IMR-90 (cell line): ENCODE measurements around the gene TBC1D24. TPM values are rescaled to one million over a fixed set of nuclear protein-coding genes. Genes with fewer than 3 reads are reported as not detected.

ENCODE experiments used
- ATAC-seq: fragments of 200-7000 bp; cut with Tn5 transposase; 2 replicates; pipeline ENCODE4 v1.9.1; 2020; ENCODE audit warnings: low read depth, mild to moderate bottlenecking, moderate library complexity
- BruUV-seq: library from RNA; stranded (reverse); fragments of 400-500 nt; replicated peaks from 2 replicates; lab custom pipeline; 2021; lab: Mats Ljungman, UMichigan
- CTCF ChIA-PET: fragments of 300-600 bp; formaldehyde crosslinking; extraction: SDS; loops from one replicate; lab custom pipeline; 2021; ENCODE audit warnings: antibody characterized with exemption; lab: Yijun Ruan, JAX
- POLR2A ChIA-PET: fragments of 300-600 bp; sonication (Branson Sonifier 250); formaldehyde crosslinking; loops from one replicate; lab custom pipeline; 2022; ENCODE audit warnings: antibody characterized with exemption; ENCODE audit not compliant: unreplicated experiment; lab: Charles Lee
- DNase-seq: peaks from one replicate; pipeline ENCODE4 v3.0.0; 2013
- H2AFZ ChIP-seq: replicated peaks from 2 replicates; pipeline ENCODE3; 2013; ENCODE audit warnings: low read length, mild to moderate bottlenecking; ENCODE audit not compliant: poor library complexity
- H2AK5ac ChIP-seq: 2 replicates; pipeline ENCODE4 v1.6.1; 2013; ENCODE audit warnings: low read depth, low read length, inconsistent platforms
- H2AK9ac ChIP-seq: replicated peaks from 2 replicates; pipeline ENCODE3; 2013; ENCODE audit warnings: mild to moderate bottlenecking, low read depth, low read length, moderate library complexity; ENCODE audit not compliant: poor library complexity
- H2BK120ac ChIP-seq: 2 replicates; pipeline ENCODE4 v1.6.1; 2013; ENCODE audit warnings: low read depth, low read length, inconsistent platforms
- H2BK15ac ChIP-seq: 3 replicates; pipeline ENCODE4 v1.6.1; 2013; ENCODE audit warnings: low read depth, low read length, inconsistent platforms
- H2BK20ac ChIP-seq: 2 replicates; pipeline ENCODE4 v1.6.1; 2013; ENCODE audit warnings: low read depth, mild to moderate bottlenecking, inconsistent platforms, low read length, moderate library complexity
- H2BK5ac ChIP-seq: 2 replicates; pipeline ENCODE4 v1.6.1; 2013; ENCODE audit warnings: mild to moderate bottlenecking, low read depth, low read length, inconsistent platforms; ENCODE audit not compliant: poor library complexity, severe bottlenecking
- H3K14ac ChIP-seq: replicated peaks from 2 replicates; pipeline ENCODE4 v1.6.1; 2013; ENCODE audit warnings: low read depth, low read length, inconsistent platforms
- H3K18ac ChIP-seq: 2 replicates; pipeline ENCODE4 v1.6.1; 2013; ENCODE audit warnings: low read depth, low read length, control low read depth
- H3K23ac ChIP-seq: 2 replicates; pipeline ENCODE4 v1.6.1; 2013; ENCODE audit warnings: low read depth, low read length, inconsistent platforms
- H3K27ac ChIP-seq: 2 replicates; pipeline ENCODE4 v1.5.1; 2013; ENCODE audit warnings: mild to moderate bottlenecking, control low read depth, low read length; ENCODE audit not compliant: insufficient read depth
- H3K27me3 ChIP-seq: 2 replicates; pipeline ENCODE4 v1.6.1; 2013; ENCODE audit warnings: low read length; ENCODE audit not compliant: control insufficient read depth, insufficient read depth
- H3K36me3 ChIP-seq: 2 replicates; pipeline ENCODE4 v1.6.1; 2013; ENCODE audit warnings: low read length, mixed read lengths; ENCODE audit not compliant: control insufficient read depth, insufficient read depth
- H3K4ac ChIP-seq: 2 replicates; pipeline ENCODE4 v1.6.1; 2013; ENCODE audit warnings: low read depth, low read length, inconsistent platforms
- H3K4me1 ChIP-seq: 2 replicates; pipeline ENCODE4 v1.6.1; 2013; ENCODE audit warnings: low read length, mixed read lengths; ENCODE audit not compliant: control insufficient read depth, insufficient read depth
- H3K4me2 ChIP-seq: 2 replicates; pipeline ENCODE4 v1.6.1; 2013; ENCODE audit warnings: low read depth, mild to moderate bottlenecking, control low read depth, low read length, moderate library complexity
- H3K4me3 ChIP-seq: 2 replicates; pipeline ENCODE4 v1.5.1; 2013; ENCODE audit warnings: low read depth, mild to moderate bottlenecking, control low read depth, low read length, moderate library complexity; ENCODE audit not compliant: insufficient read depth
- H3K56ac ChIP-seq: 2 replicates; pipeline ENCODE4 v1.6.1; 2013; ENCODE audit warnings: low read length, inconsistent platforms; ENCODE audit not compliant: insufficient read depth; ENCODE audit errors: extremely low read depth
- H3K79me1 ChIP-seq, 2 experiments: 2 replicates each; pipeline ENCODE4 v1.6.1; 2013; ENCODE audit warnings: low read length in 2 of 2, inconsistent platforms in 1 of 2, low read depth in 1 of 2
- H3K9ac ChIP-seq: 2 replicates; pipeline ENCODE4 v1.6.1; 2013; ENCODE audit warnings: low read depth, low read length, control low read depth
- H3K9me1 ChIP-seq: 2 replicates; pipeline ENCODE4 v1.6.1; 2013; ENCODE audit warnings: low read length, inconsistent platforms; ENCODE audit not compliant: insufficient read depth
- H3K9me3 ChIP-seq: 2 replicates; pipeline ENCODE4 v1.6.1; 2013; ENCODE audit warnings: low read length; ENCODE audit not compliant: control insufficient read depth, insufficient read depth
- H4K20me1 ChIP-seq: 2 replicates; pipeline ENCODE4 v1.6.1; 2013; ENCODE audit warnings: low read length, inconsistent platforms; ENCODE audit not compliant: insufficient read depth
- H4K5ac ChIP-seq: 2 replicates; pipeline ENCODE4 v1.6.1; 2013; ENCODE audit warnings: mild to moderate bottlenecking, low read depth, low read length, control low read depth
- H4K8ac ChIP-seq, 2 experiments: 2 replicates each; pipeline ENCODE4 v1.6.1; 2013; ENCODE audit warnings: low read depth in 2 of 2, low read length in 2 of 2, control low read depth in 1 of 2, inconsistent platforms in 1 of 2
- H4K91ac ChIP-seq: 2 replicates; pipeline ENCODE4 v1.6.1; 2013; ENCODE audit warnings: low read depth, low read length, inconsistent platforms; ENCODE audit not compliant: insufficient read depth
- BHLHE40 ChIP-seq: fragments of 150-350 bp; IDR thresholded peaks from 2 replicates; pipeline ENCODE4 v1.6.1; 2016; ENCODE audit warnings: mild to moderate bottlenecking, low read depth, low read length
- CHD1 ChIP-seq: IDR thresholded peaks from 2 replicates; pipeline ENCODE4 v1.6.1; 2012; ENCODE audit warnings: low read depth, low read length, improper control_type of control experiment
- MAFK ChIP-seq: IDR thresholded peaks from 2 replicates; pipeline ENCODE4 v1.6.1; 2012; ENCODE audit warnings: low read depth, low read length, improper control_type of control experiment
- MAZ ChIP-seq: IDR thresholded peaks from 2 replicates; pipeline ENCODE4 v1.6.1; 2012; ENCODE audit warnings: low read depth, mild to moderate bottlenecking, low read length, improper control_type of control experiment, moderate library complexity, borderline replicate concordance
- RCOR1 ChIP-seq: IDR thresholded peaks from 2 replicates; pipeline ENCODE4 v1.6.1; 2012; ENCODE audit warnings: mild to moderate bottlenecking, low read length, improper control_type of control experiment; ENCODE audit not compliant: insufficient replicate concordance
- WGBS, 2 experiments: methylation state at CpG; one replicate each; pipeline versions ENCODE4 v1.1.5 to v1.1.7; 2013; ENCODE audit warnings: missing lambda C conversion rate in 2 of 2; ENCODE audit not compliant: insufficient read length in 1 of 2; ENCODE audit errors: extremely low coverage in 2 of 2; 5-methylcytosine and 5-hydroxymethylcytosine counted together
- dilution Hi-C: fragments of 300-500 bp; cut with HindIII; formaldehyde crosslinking; loops from one replicate; pipeline ENCODE4 v1.14.3; 2018; ENCODE audit warnings: low sequenced_read_pairs; ENCODE audit not compliant: unreplicated experiment
- in situ Hi-C: fragments of 300-500 bp; cut with MboI; formaldehyde crosslinking; loops from 3 replicates; pipeline ENCODE4 v1.14.3; 2019; ENCODE audit warnings: low sequenced_read_pairs, inconsistent platforms, mixed read lengths
- intact Hi-C: fragments of 100-400 bp; cut with micrococcal nuclease; formaldehyde crosslinking; loops from 2 replicates; pipeline ENCODE4 v1.10.0; 2022
- polyA plus RNA-seq, 3 experiments: library from polyadenylated mRNA; depleted of rRNA; stranded (reverse); fragments of >200 nt; gene quantifications; 2 replicates each; pipeline ENCODE4 v1.2.3, GENCODE V29; 2012; ENCODE audit warnings: low replicate concordance in 1 of 3
- total RNA-seq: library from RNA; depleted of rRNA; stranded (reverse); fragments of >200 nt; gene quantifications from 2 replicates; pipeline ENCODE4 v1.2.3, GENCODE V29; 2012
- TF ChIP-seq, protein P1 (sequence below): conservative IDR thresholded peaks from 2 replicates; pipeline ENCODE4 v1.5.1; 2012; ENCODE audit warnings: mild to moderate bottlenecking, low read depth, low read length, improper control_type of control experiment
- TF ChIP-seq, protein P2 (sequence below): fragments of 150-350 bp; IDR thresholded peaks from 2 replicates; pipeline ENCODE4 v1.6.1; 2016; ENCODE audit warnings: low read depth, mild to moderate bottlenecking, low read length, moderate library complexity, borderline replicate concordance

TBC1D24 gene
- total and polyA plus RNA-seq, 2 of the 4 experiments (the other 2 are of a cell fraction) = 7.5 to 13.4 TPM

DNA sequence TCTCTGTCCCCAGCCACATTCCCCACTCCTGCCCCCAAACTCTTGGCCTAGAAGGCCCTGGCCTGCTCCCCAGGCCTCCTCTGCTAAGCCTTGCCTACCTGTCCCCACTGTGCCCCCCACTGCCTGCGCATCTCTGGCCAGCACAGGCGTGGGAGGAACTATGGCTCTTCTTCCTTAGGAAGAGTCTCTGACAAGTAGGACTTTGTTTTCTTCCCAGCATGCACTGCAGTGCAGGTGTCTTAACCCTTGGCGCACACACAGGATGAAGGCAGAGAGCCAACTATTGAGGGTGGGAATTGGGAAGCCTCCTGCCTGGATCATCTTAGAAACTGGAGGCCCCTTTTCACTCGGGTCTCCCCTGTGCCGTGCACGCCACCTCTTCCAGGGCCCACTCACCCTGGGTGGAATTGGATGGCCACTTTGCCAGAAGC lies 48.9 kb downstream of the TBC1D24 start:
- dilution Hi-C loops (no loop called here), in situ Hi-C loops (no loop called here), intact Hi-C loops (no loop called here)
- Histone ChIP-seq H2AK5ac (no peak overlapping the region), H4K5ac (no peak overlapping the region), H3K4me2 (no peak overlapping the region), H3K9me3 (no peaks in the 10 kb centered on the region), H3K9ac (no peak overlapping the region), H3K79me1 (peaks cover 20 to 57% of the 10 kb centered on the region in 2 experiments), H2AK9ac (no peak overlapping the region), H2BK120ac (no peak overlapping the region), H2BK15ac (no peak overlapping the region), H2BK20ac (no peak overlapping the region), H3K27ac (no peak overlapping the region), H2AFZ (no peak overlapping the region), H4K8ac (no peak overlapping the region), H3K27me3 (no peaks in the 10 kb centered on the region), H3K9me1 (0 out of 2 replicates have a peak, but pooled peaks cover 3% of the 10 kb centered on the region), H3K36me3 (peaks cover 48% of the 10 kb centered on the region), H2BK5ac (no peak overlapping the region), H3K4ac (no peak overlapping the region), H3K18ac (no peak overlapping the region), H4K20me1 (peaks cover 13% of the 10 kb centered on the region), H3K56ac (no peak overlapping the region), H4K91ac (no peak overlapping the region), H3K4me3 (no peak overlapping the region), H3K23ac (no peak overlapping the region), H3K14ac (no peak overlapping the region), H3K4me1 (peaks cover 7% of the 10 kb centered on the region)
- CTCF ChIA-PET = no interaction called here
- no peak for TF ChIP-seq MAFK
- TF ChIP-seq, protein P1, sequence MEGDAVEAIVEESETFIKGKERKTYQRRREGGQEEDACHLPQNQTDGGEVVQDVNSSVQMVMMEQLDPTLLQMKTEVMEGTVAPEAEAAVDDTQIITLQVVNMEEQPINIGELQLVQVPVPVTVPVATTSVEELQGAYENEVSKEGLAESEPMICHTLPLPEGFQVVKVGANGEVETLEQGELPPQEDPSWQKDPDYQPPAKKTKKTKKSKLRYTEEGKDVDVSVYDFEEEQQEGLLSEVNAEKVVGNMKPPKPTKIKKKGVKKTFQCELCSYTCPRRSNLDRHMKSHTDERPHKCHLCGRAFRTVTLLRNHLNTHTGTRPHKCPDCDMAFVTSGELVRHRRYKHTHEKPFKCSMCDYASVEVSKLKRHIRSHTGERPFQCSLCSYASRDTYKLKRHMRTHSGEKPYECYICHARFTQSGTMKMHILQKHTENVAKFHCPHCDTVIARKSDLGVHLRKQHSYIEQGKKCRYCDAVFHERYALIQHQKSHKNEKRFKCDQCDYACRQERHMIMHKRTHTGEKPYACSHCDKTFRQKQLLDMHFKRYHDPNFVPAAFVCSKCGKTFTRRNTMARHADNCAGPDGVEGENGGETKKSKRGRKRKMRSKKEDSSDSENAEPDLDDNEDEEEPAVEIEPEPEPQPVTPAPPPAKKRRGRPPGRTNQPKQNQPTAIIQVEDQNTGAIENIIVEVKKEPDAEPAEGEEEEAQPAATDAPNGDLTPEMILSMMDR = no peak
- TF ChIP-seq, protein P2, sequence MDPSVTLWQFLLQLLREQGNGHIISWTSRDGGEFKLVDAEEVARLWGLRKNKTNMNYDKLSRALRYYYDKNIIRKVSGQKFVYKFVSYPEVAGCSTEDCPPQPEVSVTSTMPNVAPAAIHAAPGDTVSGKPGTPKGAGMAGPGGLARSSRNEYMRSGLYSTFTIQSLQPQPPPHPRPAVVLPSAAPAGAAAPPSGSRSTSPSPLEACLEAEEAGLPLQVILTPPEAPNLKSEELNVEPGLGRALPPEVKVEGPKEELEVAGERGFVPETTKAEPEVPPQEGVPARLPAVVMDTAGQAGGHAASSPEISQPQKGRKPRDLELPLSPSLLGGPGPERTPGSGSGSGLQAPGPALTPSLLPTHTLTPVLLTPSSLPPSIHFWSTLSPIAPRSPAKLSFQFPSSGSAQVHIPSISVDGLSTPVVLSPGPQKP = no peak
- no peak for TF ChIP-seq BHLHE40
- no peak for TF ChIP-seq RCOR1
- TF ChIP-seq CHD1 = no peak
- no peak for TF ChIP-seq MAZ
- no CpG with 5 or more reads among the region's 6 CpGs for WGBS, 2 experiments
- no peak for ATAC-seq
- DNase-seq = no peak
- BruUV-seq = no TSS peak
- POLR2A ChIA-PET = no interaction called here
